ENCODE data around the gene ABCC3. TPM values are rescaled to one million over a fixed set of nuclear protein-coding genes. Genes with fewer than 3 reads are reported as not detected.

The ABCC3 gene
- total RNA-seq, 4 donors from 2014 or later: 190 to 683 (median 305) TPM

DNA sequence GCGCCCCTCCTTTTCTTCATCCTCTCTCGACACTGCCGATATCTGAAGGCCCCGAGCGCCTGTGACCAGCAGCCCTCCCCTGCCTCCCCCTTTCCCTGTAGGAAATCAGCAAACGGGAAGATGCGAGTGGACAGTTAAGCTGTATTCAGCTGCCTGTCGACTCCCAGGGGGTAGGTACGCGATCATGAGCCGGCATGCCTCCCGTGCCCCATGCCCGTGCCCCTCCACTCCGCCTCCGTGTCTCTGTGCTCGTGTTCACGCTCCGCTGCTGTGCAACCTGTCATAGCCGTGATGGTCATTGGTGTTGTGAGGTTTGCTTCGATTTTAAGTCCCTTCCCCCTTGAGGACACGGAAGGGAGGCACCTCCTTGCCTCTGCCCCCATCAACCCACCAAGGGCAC, 39.8 kb upstream of the ABCC3 start:
- DNase-seq: no peak
- Histone ChIP-seq H3K4me3 (no peak overlapping the region), H3K27ac (no peak overlapping the region), H3K27me3 (no peaks in the 10 kb centered on the region), H3K4me1 (no peaks in the 10 kb centered on the region), H3K9me3 (no peaks in the 10 kb centered on the region), H3K36me3 (no peaks in the 10 kb centered on the region)
- TF ChIP-seq, protein P1, sequence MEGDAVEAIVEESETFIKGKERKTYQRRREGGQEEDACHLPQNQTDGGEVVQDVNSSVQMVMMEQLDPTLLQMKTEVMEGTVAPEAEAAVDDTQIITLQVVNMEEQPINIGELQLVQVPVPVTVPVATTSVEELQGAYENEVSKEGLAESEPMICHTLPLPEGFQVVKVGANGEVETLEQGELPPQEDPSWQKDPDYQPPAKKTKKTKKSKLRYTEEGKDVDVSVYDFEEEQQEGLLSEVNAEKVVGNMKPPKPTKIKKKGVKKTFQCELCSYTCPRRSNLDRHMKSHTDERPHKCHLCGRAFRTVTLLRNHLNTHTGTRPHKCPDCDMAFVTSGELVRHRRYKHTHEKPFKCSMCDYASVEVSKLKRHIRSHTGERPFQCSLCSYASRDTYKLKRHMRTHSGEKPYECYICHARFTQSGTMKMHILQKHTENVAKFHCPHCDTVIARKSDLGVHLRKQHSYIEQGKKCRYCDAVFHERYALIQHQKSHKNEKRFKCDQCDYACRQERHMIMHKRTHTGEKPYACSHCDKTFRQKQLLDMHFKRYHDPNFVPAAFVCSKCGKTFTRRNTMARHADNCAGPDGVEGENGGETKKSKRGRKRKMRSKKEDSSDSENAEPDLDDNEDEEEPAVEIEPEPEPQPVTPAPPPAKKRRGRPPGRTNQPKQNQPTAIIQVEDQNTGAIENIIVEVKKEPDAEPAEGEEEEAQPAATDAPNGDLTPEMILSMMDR (IDR thresholded peaks at IDR 0.05): no peak
- TF ChIP-seq POLR2A (IDR thresholded peaks at IDR 0.05): no peak

DNA sequence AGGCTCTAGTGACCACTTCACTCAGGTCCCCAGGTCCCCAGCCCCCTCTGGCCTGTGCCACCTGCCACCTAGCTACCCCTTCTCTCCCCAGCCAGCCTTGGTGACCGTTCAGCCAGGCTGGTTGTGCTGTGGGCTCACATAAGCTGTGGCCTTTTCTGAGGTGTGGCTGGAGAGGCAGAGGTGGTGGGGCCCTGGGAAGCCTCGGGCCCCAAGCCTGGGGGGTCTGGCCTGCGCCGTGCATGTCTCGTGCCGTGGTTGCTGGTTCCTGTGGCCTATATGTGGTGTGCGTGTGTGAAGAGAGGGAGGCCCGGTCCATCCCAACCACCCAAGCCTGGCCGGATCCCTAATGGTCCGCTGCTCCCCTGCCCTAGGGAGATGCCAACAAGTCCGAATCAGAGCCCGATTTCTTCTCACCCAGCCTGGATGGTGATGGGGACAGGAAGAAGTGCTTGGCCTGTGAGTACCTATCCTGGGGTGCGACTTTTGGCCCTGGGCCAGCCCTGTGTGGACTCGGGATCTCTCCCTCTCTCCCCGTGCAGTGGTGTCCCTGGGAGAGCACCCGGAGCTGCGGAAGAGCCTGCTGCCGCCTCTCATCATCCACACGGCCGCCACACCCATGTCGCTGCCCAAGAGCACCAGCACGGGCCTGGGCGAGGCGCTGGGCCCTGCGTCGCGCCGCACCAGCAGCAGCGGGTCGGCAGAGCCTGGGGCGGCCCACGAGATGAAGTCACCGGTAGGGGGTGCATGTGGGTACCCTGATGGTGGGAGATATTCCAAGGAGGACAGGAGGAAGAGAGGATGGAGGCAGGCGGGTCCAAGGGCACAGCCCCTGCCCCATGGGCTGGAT, 38.3 kb upstream of the ABCC3 start:
- Histone ChIP-seq H3K9me3 (no peaks in the 10 kb centered on the region), H3K27ac (no peak overlapping the region), H3K27me3 (no peaks in the 10 kb centered on the region), H3K4me3 (no peak overlapping the region), H3K4me1 (no peaks in the 10 kb centered on the region), H3K36me3 (no peaks in the 10 kb centered on the region)
- peak in 2 of 3 donors; percentile 49 to 59 for DNase-seq
- no peak for TF ChIP-seq POLR2A (IDR thresholded peaks at IDR 0.05)
- TF ChIP-seq, protein P1 (IDR thresholded peaks at IDR 0.05): peak in 4 of 6 experiments; percentile 7 to 44 (median 30)

DNA sequence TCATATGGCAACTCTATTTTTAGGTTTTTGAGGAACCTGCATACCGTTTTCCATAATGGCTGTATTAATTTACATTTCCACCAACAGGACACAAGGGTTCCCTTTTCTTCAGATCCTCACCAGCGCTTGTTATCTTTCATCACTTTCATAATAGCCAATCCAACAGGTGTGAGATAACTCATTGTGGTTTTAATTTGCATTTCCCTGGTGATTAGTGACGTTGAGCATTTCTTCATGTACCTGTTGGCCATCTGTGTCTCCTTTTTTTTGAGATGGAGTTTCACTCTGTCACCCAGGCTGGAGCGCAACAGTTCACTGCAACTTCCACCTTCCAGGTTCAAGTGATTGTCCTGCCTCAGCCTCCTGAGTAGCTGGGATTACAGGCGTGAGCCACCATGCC, 36.2 kb upstream of the ABCC3 start:
- Histone ChIP-seq H3K4me3 (no peak overlapping the region), H3K27ac (no peak overlapping the region), H3K27me3 (no peaks in the 10 kb centered on the region), H3K9me3 (no peaks in the 10 kb centered on the region), H3K4me1 (no peaks in the 10 kb centered on the region), H3K36me3 (no peaks in the 10 kb centered on the region)
- no peak for TF ChIP-seq POLR2A (IDR thresholded peaks at IDR 0.05)
- TF ChIP-seq, protein P1 (IDR thresholded peaks at IDR 0.05): no peak
- DNase-seq: no peak

DNA sequence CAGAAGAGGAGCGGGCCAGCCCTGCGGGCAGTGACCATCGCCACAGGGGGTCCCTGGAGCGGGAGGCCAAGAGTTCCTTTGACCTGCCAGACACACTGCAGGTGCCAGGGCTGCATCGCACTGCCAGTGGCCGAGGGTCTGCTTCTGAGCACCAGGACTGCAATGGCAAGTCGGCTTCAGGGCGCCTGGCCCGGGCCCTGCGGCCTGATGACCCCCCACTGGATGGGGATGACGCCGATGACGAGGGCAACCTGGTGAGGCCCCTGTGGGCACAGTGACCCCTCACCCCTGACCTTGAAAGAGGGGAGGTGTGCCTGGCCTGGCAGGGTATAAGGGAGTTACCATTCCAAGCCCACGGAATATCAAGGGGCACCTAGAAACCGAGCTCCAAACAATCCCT, 35.1 kb upstream of the ABCC3 start:
- Histone ChIP-seq H3K27ac (no peak overlapping the region), H3K27me3 (no peaks in the 10 kb centered on the region), H3K36me3 (no peaks in the 10 kb centered on the region), H3K9me3 (no peaks in the 10 kb centered on the region), H3K4me3 (no peak overlapping the region), H3K4me1 (no peaks in the 10 kb centered on the region)
- no peak for TF ChIP-seq POLR2A (IDR thresholded peaks at IDR 0.05)
- TF ChIP-seq, protein P1 (IDR thresholded peaks at IDR 0.05): no peak
- DNase-seq: no peak

DNA sequence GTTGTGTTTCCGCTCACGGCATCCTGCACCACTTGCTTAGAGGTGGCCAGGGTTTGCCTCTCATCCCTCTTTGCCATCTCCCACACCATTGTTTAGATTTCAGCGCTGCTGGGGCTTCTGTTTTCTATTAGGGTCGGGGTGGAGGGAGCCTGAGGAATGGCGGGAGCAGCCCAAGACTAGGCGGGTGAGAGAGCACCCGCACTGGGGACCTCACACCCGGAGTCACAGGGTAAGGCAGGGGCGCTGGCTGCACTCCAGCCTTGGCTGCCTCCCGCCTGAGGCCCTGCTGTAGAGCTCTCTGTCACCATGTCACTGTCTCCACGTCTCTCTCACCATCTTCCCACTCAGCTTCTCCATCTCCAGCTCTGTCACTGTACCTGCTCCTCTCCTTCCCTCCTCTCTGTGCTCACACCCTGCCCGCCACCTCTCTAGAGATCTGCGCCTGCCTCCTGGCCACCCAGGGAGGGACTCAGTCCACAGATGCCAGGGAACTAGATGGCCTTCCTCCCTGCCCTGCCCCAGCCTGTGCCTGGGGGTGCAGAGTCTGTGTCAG, 32.8 kb upstream of the ABCC3 start:
- no peak for DNase-seq
- no peaks in the 10 kb centered on the region for H3K9me3 ChIP-seq
- no peak overlapping the region for H3K27ac ChIP-seq
- H3K4me3 ChIP-seq: no peak overlapping the region
- no peaks in the 10 kb centered on the region for H3K4me1 ChIP-seq
- no peaks in the 10 kb centered on the region for H3K36me3 ChIP-seq
- H3K27me3 ChIP-seq: no peaks in the 10 kb centered on the region
- TF ChIP-seq POLR2A (IDR thresholded peaks at IDR 0.05): no peak
- TF ChIP-seq, protein P1 (IDR thresholded peaks at IDR 0.05): no peak

All from Peyer's patch (tissue), 4 donors.